ENCODE results near the gene CAB39.
"Not testable (repeated sequence)": the region's sequence is repeated elsewhere in the genome, so short reads cannot be mapped to it uniquely, and the experiment has no call there.

The CAB39 gene

GRCh38 chr2:230700447-230700846, 12.2 kb upstream of the CAB39 start:
- no peak overlapping the region for H3K4me3 ChIP-seq (replicated peaks; ENCODE audit: low read depth, low read length)
- TF ChIP-seq CTCF (IDR thresholded peaks at IDR 0.05; ENCODE audit: low read length, missing control alignments), result no peak
- DNase-seq (ENCODE audit: low read depth), result peak; percentile 72

DNA sequence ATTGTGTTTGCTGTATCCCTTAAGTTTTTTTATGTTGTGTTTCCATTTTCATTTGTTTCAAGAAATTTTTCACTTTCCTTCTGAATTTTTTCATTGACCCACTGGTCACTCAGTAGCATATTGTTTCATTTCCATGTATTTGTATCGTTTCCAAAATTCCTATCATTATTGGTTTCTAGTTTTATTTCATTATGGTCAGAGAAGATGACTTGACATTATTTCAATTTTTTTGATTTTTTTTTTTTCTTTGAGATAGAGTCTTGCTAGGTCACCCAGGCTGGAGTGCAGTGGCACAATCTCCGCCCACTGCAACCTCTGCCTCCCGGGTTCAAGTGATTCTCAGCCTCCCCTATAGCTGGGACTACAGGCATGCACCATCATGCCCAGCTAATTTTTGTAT, 11.3 kb upstream of the CAB39 start:
- TF ChIP-seq CTCF (IDR thresholded peaks at IDR 0.05; ENCODE audit: low read length, missing control alignments), result no peak
- H3K4me3 ChIP-seq (replicated peaks; ENCODE audit: low read depth, low read length), result no peak overlapping the region
- no peak for DNase-seq (ENCODE audit: low read depth)

- H3K4me3 ChIP-seq (replicated peaks; ENCODE audit: low read depth, low read length); DNase-seq (ENCODE audit: low read depth): not testable (repeated sequence)
Observed at GRCh38 chr2:230702457-230702856, 10.2 kb upstream of the CAB39 start.

DNA sequence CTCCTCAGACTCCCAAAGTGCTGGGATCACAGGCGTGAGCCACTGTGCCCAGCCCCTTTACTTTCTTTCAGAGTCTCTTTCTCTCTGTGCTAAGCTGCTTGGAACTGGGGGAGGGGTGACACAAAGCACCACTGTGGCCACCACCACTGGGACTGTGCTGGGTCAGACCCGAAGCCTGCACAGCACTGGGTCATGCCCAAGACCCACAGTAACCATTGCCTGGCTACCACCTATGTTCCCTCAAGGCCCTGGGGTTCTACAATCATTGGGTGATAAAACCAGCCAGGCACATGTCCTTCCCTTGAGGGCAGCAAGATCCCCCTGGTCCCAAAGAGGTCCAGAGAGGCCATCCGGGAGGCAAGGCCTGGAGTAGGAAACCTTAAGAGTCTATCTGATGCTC, 9.1 kb upstream of the CAB39 start:
- H3K4me3 ChIP-seq (replicated peaks; ENCODE audit: low read depth, low read length), result no peak overlapping the region
- no peak for DNase-seq (ENCODE audit: low read depth)
- no peak for TF ChIP-seq CTCF (IDR thresholded peaks at IDR 0.05; ENCODE audit: low read length, missing control alignments)

DNA sequence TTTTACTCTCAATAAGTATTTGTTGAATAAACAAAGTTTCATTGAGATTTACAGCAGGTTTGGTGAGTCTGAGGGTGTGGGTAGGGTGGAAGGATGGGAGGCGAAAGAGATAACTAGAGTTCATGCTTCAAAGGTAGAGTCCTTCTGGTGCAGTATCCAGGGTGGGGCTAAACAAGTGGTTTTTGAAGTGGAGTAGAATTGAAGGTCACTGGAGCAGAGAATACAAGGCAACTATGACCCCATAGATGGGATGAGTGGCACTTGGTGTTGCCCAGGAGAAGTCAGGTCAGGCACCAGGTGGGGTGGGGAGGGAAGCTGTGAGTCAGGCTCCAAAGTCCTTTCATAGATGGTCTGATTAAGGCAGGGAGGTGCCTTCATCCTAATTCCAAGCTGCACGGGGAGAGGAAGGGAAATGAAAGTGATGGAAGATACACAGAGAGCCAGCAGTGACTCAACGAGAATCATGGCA, 6.6 kb upstream of the CAB39 start:
- no peak for TF ChIP-seq CTCF (IDR thresholded peaks at IDR 0.05; ENCODE audit: low read length, missing control alignments)
- no peak for DNase-seq (ENCODE audit: low read depth)

DNA sequence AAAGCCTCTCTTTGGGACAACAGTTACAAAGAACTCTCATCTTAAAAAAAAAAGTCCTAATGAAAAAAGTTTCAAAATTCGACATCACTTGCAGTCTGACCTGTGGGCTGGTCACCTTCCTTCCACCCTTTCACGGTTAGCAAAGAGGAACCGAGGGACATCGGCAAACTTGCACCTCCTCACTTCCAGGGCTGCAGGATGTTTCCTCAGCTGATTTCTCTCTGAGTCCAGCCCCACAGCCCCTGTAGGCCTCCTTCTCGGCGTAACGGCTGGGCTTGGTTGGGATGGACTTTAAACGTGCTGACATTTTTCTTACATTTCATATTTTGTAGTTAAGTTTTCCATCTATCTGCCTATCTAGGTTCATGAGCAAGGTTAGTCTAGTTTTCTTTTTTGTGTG, 5.7 kb upstream of the CAB39 start:
- DNase-seq (ENCODE audit: low read depth), result no peak
- H3K4me3 ChIP-seq (replicated peaks; ENCODE audit: low read depth, low read length), result no peak overlapping the region
- no peak for TF ChIP-seq CTCF (IDR thresholded peaks at IDR 0.05; ENCODE audit: low read length, missing control alignments)

More for the DNA sequence above, 6.6 kb upstream of the CAB39 start:
- H3K4me3 ChIP-seq (replicated peaks; ENCODE audit: low read depth, low read length), result no peak overlapping the region

DNA sequence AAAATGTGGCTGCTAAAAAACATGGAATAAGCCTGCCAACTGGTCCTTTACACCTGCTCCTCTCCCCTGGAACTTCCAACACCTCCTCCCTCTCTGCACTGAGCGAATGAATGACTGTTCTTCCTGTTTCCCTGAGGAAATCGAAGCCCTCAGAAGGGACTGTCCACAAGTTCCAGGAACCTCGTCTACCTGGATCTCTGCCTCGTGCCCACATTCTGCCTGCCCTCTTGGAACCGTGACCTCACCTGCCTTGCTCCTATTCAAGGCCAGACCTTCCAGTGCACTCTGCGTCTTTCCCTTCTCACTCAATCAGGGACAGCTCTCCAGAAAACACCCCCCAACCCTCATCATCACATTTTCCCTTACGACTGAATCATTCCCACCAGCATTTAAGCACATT, 4.4 kb upstream of the CAB39 start:
- no peak for DNase-seq (ENCODE audit: low read depth)
- TF ChIP-seq CTCF (IDR thresholded peaks at IDR 0.05; ENCODE audit: low read length, missing control alignments), result no peak
- no peak overlapping the region for H3K4me3 ChIP-seq (replicated peaks; ENCODE audit: low read depth, low read length)

Measured in fibroblast of pulmonary artery (primary cell).